ENCODE results near the gene BARD1.

GRCh38 chr2:214810671-214811070 is 1.2 kb upstream of the BARD1 start:
- TF ChIP-seq POLR2A (IDR thresholded peaks at IDR 0.05; ENCODE audit: low read length) (no peak), CTCF (IDR thresholded peaks at IDR 0.05) (no peak), CBX2 (IDR thresholded peaks at IDR 0.05; ENCODE audit: borderline replicate concordance, low read depth) (no peak), CEBPB (IDR thresholded peaks at IDR 0.05) (no peak), JUN (IDR thresholded peaks at IDR 0.05) (no peak), E2F6 (IDR thresholded peaks at IDR 0.05; ENCODE audit: borderline replicate concordance, low read depth) (no peak), RCOR1 (IDR thresholded peaks at IDR 0.05; ENCODE audit: low read depth, low read length) (no peak)

Data from A549 (cell line).